VCaP (cell line): Measurements from ENCODE around the gene SMIM44.

ENCODE experiments used
- H3K27ac ChIP-seq: fragments of 450-650 bp; 2 replicates; pipeline ENCODE4 v1.5.1; 2017
- TF ChIP-seq, protein P1 (sequence below): fragments of 450-650 bp; conservative IDR thresholded peaks from 2 replicates; pipeline ENCODE4 v1.5.1; 2017; ENCODE audit warnings: mild to moderate bottlenecking, moderate library complexity

Gene SMIM44

DNA sequence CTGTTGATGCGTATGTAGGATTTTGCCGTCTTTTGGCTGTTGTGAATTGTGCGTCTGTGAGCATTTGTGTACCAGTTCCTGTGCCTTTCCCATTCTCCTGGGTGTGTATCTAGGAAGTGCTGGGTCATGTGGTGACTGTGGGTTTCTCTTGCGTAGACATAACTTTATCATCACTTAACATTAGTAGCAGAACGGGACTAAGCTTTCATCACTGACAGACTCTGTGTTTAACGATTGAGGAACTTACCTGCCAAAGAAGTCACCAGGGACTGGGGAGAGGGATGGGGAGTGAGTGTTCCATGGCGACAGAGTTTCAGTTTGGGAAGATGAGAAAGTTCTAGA is 37.8 kb upstream of the SMIM44 start:
- TF ChIP-seq, protein P1, sequence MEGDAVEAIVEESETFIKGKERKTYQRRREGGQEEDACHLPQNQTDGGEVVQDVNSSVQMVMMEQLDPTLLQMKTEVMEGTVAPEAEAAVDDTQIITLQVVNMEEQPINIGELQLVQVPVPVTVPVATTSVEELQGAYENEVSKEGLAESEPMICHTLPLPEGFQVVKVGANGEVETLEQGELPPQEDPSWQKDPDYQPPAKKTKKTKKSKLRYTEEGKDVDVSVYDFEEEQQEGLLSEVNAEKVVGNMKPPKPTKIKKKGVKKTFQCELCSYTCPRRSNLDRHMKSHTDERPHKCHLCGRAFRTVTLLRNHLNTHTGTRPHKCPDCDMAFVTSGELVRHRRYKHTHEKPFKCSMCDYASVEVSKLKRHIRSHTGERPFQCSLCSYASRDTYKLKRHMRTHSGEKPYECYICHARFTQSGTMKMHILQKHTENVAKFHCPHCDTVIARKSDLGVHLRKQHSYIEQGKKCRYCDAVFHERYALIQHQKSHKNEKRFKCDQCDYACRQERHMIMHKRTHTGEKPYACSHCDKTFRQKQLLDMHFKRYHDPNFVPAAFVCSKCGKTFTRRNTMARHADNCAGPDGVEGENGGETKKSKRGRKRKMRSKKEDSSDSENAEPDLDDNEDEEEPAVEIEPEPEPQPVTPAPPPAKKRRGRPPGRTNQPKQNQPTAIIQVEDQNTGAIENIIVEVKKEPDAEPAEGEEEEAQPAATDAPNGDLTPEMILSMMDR = no peak
- no peak overlapping the region for H3K27ac ChIP-seq

DNA sequence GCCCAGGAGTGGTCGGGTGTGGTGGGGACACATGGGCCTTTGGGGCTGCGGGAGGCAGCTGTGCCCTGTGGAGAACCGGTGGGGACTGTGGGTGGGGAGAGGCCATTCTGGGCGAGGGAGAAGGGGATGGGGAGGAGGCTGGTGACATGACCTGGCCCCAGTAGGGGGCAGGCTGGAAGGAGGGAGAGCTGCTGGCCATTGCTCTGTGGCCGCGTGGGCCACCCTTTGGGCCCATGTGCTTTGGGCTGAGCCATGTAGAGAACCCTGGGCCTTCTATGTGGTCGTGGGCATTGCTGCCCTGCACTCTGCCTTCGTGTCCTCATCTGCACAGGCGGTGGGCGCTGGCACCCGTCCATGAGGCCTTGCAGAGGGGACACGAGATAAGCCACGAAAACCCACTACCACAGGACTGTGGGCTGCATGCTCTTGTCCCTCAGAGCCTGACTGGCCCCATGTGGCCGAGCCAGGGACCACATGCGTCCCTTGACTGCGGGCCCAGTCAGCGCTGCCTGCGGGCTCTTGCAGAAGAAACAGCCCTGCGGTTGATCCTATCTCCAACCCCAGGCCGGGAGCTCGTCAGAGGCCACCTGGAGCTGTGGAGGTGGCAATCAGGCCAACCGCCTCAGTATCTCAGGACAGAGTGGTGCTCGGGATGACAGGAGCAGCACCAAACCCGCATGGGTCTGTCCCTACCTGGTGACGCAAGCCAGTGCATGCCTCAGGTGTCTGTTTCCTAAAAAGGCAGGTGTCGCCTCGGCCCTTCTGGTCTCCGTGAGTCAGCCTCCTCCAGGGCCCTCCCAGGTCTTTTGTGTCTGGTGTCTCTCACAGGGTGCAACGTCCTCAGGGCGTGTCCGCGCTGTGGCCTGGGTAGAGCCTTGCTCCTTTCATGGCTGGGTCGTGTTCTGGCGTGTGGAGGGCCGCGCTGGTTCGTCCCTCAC is 37.2 kb upstream of the SMIM44 start:
- TF ChIP-seq, protein P1 = no peak
- H3K27ac ChIP-seq = no peak overlapping the region

GRCh38 chr19:3519126-3519525 is 35.9 kb upstream of the SMIM44 start:
- TF ChIP-seq, protein P1 = no peak
- H3K27ac ChIP-seq = no peak overlapping the region

DNA sequence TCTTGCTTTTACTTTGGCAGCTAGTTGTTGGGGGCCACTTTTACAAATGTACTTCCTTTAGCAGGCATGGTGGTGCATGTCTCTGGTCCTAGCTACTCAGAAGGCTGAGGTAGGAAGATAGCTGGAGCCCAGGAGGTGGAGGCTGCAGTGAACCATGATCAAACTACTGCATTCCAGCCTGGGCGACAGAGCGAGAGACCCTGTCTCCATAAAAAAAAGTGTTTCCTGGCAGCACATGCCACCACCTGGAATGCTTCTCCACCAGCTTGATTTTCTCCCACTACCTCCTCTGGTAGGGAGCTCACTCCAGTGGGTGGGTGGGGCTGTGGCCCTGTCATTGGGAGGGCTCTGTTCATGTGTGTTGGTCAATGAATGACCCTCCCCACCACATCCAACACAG is 35.4 kb upstream of the SMIM44 start:
- no peak overlapping the region for H3K27ac ChIP-seq

DNA sequence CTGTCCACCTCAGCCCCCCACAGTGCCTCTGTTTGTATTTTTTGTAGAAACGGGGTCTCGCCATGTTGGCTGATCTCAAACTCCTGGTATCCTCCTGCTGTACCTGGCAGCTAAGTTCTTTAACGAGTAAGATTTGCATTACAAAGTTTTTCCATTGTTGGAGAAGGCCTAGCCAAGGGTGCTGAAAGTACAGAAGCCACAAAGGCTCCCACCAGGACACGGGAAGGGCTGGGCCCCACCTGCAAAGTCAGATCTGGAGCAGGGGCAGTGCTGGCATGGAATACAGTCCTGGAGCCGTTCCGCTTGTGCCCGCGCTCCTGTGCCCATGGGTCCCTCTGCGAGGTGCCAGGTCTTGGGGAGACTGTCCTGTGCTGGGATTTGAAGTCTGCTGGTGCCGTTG is 35.0 kb upstream of the SMIM44 start:
- TF ChIP-seq, protein P1 = no peak
- no peak overlapping the region for H3K27ac ChIP-seq

More for the DNA sequence above, 35.4 kb upstream of the SMIM44 start:
- TF ChIP-seq, protein P1 = no peak

- no peak overlapping the region for H3K27ac ChIP-seq
- TF ChIP-seq, protein P1 = no peak
Measured at GRCh38 chr19:3517638-3518037, 34.4 kb upstream of the SMIM44 start.

DNA sequence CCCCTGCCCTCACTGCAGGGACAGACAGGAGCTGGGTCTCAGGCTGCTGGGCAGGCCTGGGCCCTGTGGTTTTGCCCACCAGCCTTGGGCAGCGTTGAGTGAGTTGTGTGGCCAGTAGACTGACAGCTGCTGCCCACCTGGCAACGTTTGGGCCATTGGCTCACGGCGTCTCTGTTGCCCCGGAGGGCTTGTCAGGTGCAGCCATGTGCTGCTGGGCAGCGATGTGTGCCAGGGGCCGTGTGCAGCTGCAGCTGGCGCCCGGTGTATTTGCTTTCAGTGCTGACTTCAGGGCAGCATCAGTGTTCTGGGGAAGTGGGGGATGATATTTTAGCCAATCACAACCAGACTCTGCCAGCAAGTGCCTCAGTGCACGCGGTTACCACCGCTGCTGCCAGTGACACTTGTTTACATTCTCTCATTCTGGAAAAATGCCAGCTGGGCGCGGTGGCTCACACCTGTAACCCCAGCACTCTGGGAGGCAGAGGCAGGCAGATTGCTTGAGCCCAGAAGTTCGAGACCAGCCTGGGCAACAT is 33.5 kb upstream of the SMIM44 start:
- TF ChIP-seq, protein P1 = no peak
- no peak overlapping the region for H3K27ac ChIP-seq
